Prostate gland (tissue), 2 donors: ENCODE results near the gene MRPS9.

Source experiments
- POLR2A ChIP-seq: fragments of 450-650 bp; IDR thresholded peaks from one replicate; pipeline ENCODE4 v1.6.1; 2016; ENCODE audit warnings: antibody characterized with exemption, mild to moderate bottlenecking
- POLR2AphosphoS5 ChIP-seq: sonication (generic); formaldehyde crosslinking; IDR thresholded peaks from one replicate; pipeline ENCODE4 v1.6.1; 2017; ENCODE audit warnings: antibody characterized with exemption
- TF ChIP-seq, protein P1 (sequence below), 4 experiments: fragments of 200-600 bp in 2 of 4; fragments of 450-650 bp in 2 of 4; sonication (generic) in 2 of 4; IDR thresholded peaks; 1 replicate in 3 of 4; 2 replicates in 1 of 4; pipeline ENCODE4 v1.5.1; 2016 to 2019; ENCODE audit warnings: antibody characterized with exemption in 4 of 4, mild to moderate bottlenecking in 2 of 4, moderate library complexity in 2 of 4

DNA sequence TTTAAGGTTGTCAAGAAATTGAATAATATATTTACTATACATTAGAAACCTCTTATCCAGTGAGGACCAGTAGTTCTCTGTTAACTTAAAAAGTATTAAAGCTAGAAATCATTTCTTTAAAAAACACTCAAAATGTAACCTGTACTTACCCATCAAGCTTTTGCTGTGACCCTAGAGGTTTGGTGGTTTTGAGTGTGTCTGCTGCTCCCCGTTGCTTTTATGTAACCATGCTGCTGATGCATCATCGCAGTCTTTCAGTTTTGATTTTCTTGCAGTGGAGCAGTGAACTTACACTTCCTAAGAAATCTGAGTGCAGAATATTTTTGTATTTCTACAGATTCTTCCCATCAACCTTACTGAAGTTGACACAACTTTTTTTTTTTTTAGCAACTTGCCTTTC is 34.2 kb downstream of the MRPS9 start:
- TF ChIP-seq POLR2AphosphoS5, result no peak
- no peak for TF ChIP-seq POLR2A
- TF ChIP-seq, protein P1, sequence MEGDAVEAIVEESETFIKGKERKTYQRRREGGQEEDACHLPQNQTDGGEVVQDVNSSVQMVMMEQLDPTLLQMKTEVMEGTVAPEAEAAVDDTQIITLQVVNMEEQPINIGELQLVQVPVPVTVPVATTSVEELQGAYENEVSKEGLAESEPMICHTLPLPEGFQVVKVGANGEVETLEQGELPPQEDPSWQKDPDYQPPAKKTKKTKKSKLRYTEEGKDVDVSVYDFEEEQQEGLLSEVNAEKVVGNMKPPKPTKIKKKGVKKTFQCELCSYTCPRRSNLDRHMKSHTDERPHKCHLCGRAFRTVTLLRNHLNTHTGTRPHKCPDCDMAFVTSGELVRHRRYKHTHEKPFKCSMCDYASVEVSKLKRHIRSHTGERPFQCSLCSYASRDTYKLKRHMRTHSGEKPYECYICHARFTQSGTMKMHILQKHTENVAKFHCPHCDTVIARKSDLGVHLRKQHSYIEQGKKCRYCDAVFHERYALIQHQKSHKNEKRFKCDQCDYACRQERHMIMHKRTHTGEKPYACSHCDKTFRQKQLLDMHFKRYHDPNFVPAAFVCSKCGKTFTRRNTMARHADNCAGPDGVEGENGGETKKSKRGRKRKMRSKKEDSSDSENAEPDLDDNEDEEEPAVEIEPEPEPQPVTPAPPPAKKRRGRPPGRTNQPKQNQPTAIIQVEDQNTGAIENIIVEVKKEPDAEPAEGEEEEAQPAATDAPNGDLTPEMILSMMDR (IDR thresholded peaks at IDR 0.05), result no peak
